ENCODE data around the gene EPN2. TPM values are rescaled to one million over a fixed set of nuclear protein-coding genes. Genes with fewer than 3 reads are reported as not detected.
"Not testable (repeated sequence)": the region's sequence is repeated elsewhere in the genome, so short reads cannot be mapped to it uniquely, and the experiment has no call there.

The EPN2 gene
- total and polyA plus RNA-seq, 9 donors: 18.2 to 36.4 (median 26.0) TPM

GRCh38 chr17:19215074-19215860 lies 21.9 kb upstream of the EPN2 start:
- not testable (repeated sequence) for H3K27me3 ChIP-seq (ENCODE audit: control insufficient read depth, insufficient read depth, low read length); H3K9me3 ChIP-seq (replicated peaks; ENCODE audit: control insufficient read depth, low read depth, low read length)
- WGBS (ENCODE audit: insufficient coverage): no CpG with 5 or more reads among the region's 67 CpGs

GRCh38 chr17:19216148-19216926 lies 20.8 kb upstream of the EPN2 start:
- H3K4me3 ChIP-seq (ENCODE audit: low read length); H3K9me3 ChIP-seq (replicated peaks; ENCODE audit: control insufficient read depth, low read depth, low read length); H3K27me3 ChIP-seq (ENCODE audit: control insufficient read depth, insufficient read depth, low read length); H3K27ac ChIP-seq (ENCODE audit: low read length); H3K4me1 ChIP-seq (ENCODE audit: control insufficient read depth, insufficient read depth, low read length); DNase-seq; H3K36me3 ChIP-seq (ENCODE audit: control insufficient read depth, insufficient read depth, low read length): not testable (repeated sequence)
- WGBS (ENCODE audit: insufficient coverage): no CpG with 5 or more reads among the region's 13 CpGs

More at GRCh38 chr17:19215074-19215860, 21.9 kb upstream of the EPN2 start:
- not testable (repeated sequence) for H3K27ac ChIP-seq (ENCODE audit: low read length); H3K4me3 ChIP-seq (ENCODE audit: low read length); H3K4me1 ChIP-seq (ENCODE audit: control insufficient read depth, insufficient read depth, low read length); H3K36me3 ChIP-seq (ENCODE audit: control insufficient read depth, insufficient read depth, low read length); DNase-seq

- H3K9me3 ChIP-seq (replicated peaks; ENCODE audit: control insufficient read depth, low read depth, low read length); H3K4me3 ChIP-seq (ENCODE audit: low read length); H3K27me3 ChIP-seq (ENCODE audit: control insufficient read depth, insufficient read depth, low read length); H3K4me1 ChIP-seq (ENCODE audit: control insufficient read depth, insufficient read depth, low read length); H3K36me3 ChIP-seq (ENCODE audit: control insufficient read depth, insufficient read depth, low read length); H3K27ac ChIP-seq (ENCODE audit: low read length); DNase-seq: not testable (repeated sequence)
- WGBS (ENCODE audit: insufficient coverage): no CpG with 5 or more reads among the region's 2 CpGs
Observed at GRCh38 chr17:19218914-19219313, 18.3 kb upstream of the EPN2 start.

GRCh38 chr17:19219384-19219783 lies 17.8 kb upstream of the EPN2 start:
- not testable (repeated sequence) for H3K27me3 ChIP-seq (ENCODE audit: control insufficient read depth, insufficient read depth, low read length); H3K9me3 ChIP-seq (replicated peaks; ENCODE audit: control insufficient read depth, low read depth, low read length); H3K36me3 ChIP-seq (ENCODE audit: control insufficient read depth, insufficient read depth, low read length); DNase-seq; H3K4me1 ChIP-seq (ENCODE audit: control insufficient read depth, insufficient read depth, low read length); H3K4me3 ChIP-seq (ENCODE audit: low read length); H3K27ac ChIP-seq (ENCODE audit: low read length)
- WGBS (ENCODE audit: insufficient coverage): no CpG with 5 or more reads among the region's 11 CpGs

DNA sequence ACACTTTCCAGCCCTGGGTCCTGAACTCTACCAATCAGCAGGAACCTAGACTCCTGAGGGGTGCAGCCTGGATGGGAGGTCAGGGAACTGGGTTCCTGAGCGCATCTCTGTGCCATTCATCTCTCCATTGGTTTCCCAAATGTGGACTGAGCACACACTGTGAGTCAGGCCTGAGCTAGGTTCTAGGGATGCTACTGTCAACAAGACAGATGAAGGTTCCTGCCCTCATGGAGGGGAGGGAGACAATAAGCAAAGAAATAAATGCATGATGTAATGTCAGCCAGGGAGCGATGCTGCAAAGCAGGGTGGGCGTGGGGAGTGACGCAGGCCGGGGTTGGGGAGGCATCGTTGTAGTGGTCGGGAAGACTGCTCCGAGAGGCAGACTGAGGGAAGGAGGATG lies 17.0 kb upstream of the EPN2 start:
- DNase-seq; H3K27ac ChIP-seq (ENCODE audit: low read length); H3K4me1 ChIP-seq (ENCODE audit: control insufficient read depth, insufficient read depth, low read length); H3K36me3 ChIP-seq (ENCODE audit: control insufficient read depth, insufficient read depth, low read length); H3K27me3 ChIP-seq (ENCODE audit: control insufficient read depth, insufficient read depth, low read length); H3K9me3 ChIP-seq (replicated peaks; ENCODE audit: control insufficient read depth, low read depth, low read length); H3K4me3 ChIP-seq (ENCODE audit: low read length): not testable (repeated sequence)
- no CpG with 5 or more reads among the region's 8 CpGs for WGBS (ENCODE audit: insufficient coverage)

DNA sequence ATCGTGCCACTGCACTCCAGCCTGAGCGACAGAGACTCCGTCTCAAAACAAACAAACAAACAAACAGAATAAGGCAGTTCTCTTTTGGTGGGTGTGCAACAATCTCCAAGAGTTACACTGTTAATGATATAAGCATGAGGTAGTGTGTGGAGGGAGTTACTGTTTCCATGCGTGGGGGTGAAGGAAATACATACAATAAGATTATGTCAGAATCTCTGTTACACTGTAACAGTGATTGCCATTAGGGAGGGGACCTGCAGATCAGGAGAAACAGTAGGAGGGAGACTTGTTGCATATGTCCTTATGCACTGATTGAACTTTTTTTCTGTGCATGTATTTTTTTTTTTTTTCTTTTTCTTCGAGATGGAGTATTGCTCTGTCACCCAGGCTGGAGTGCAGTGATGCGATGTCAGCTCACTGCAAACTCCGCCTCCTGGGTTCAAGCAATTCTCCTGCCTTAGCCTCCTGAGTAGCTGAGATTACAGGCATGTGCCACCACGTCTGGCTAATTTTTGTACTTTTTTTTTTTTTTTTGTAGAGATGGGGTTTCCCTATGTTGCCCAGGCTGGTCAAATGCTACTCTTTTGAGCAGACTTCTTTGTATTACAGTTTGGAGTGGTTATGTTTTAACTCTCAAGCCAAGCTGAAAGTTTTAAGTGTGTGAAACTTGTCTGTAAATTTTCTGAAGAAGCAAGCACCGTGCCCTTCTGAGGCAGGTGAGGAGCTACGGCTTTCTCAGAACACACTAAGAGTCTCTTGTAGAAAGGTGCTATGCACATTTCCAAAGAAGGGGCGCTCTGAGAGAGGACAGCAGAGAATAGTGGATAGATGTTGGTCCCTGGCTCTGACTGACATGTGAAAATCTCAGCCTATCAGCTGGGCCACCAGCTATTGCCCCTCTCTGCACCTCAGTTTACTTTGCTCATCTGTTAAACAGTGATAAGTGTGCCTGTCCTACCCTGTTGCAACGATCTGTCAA lies 10.3 kb upstream of the EPN2 start:
- H3K27me3 ChIP-seq (ENCODE audit: control insufficient read depth, insufficient read depth, low read length); H3K27ac ChIP-seq (ENCODE audit: low read length); H3K9me3 ChIP-seq (replicated peaks; ENCODE audit: control insufficient read depth, low read depth, low read length); H3K36me3 ChIP-seq (ENCODE audit: control insufficient read depth, insufficient read depth, low read length); DNase-seq; H3K4me3 ChIP-seq (ENCODE audit: low read length); H3K4me1 ChIP-seq (ENCODE audit: control insufficient read depth, insufficient read depth, low read length): not testable (repeated sequence)
- WGBS (ENCODE audit: insufficient coverage): no CpG with 5 or more reads among the region's 12 CpGs

DNA sequence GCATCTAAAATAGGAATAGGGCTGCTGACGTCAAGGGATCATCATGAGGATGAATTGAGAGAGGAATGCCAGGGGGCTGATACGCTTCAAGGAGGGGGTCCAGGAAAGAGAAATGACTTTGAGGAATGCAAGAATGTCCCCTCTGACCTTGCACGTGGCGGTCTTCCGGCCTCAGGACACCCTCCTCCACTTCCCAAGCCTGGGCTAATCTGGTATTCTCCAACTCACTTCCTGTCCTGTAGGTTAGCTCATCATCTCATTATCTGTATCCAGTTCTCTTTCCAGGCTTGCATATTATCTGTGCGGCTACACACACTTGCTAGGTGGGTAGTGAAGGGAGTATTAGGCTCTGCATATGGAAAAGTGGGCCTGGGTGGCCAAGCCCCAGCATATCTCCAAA lies 2.5 kb upstream of the EPN2 start:
- H3K4me3 ChIP-seq (ENCODE audit: low read length); H3K36me3 ChIP-seq (ENCODE audit: control insufficient read depth, insufficient read depth, low read length); DNase-seq; H3K4me1 ChIP-seq (ENCODE audit: control insufficient read depth, insufficient read depth, low read length); H3K27ac ChIP-seq (ENCODE audit: low read length); H3K27me3 ChIP-seq (ENCODE audit: control insufficient read depth, insufficient read depth, low read length); H3K9me3 ChIP-seq (replicated peaks; ENCODE audit: control insufficient read depth, low read depth, low read length): not testable (repeated sequence)
- WGBS (ENCODE audit: insufficient coverage): no CpG with 5 or more reads among the region's 6 CpGs

DNA sequence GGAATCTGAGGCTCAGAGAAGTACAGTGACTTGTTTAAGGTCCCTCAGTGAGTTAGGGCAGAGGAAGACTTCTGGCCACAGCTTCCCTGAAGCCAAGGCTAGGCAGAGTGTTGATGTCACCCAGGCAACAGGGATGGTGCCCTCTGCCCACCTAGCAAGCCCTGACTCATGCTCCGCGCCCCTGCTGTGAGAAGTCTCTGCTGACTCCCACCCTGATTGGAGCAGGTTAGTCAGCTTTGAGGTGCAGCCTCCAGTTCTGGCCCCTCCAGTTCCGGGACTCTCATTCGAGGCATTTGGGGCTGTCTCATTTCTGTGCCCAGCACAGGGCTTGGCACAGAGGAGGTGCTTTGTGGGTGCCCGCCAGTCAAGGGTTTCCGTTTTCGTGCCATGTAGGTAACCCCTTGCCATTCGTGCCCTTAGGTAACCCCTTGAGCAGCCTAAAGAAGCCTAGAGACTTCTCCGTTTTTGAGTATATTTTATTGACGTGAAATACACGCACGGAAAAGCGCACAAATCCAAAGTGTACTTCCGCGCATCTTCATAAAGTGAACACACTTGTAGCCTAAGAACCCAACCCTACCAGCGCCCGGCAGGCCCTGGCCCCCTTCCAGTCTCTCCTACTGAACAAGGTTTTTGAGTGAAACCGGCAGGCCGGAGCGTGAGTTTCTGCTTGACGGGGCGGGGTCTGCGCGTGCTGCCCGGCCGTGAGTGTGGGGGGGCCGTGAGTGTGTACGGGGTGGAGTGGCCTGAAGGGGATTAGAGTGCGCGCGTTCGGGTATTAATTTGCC lies 621 bp upstream of the EPN2 start:
- H3K27me3 ChIP-seq (ENCODE audit: control insufficient read depth, insufficient read depth, low read length); H3K4me3 ChIP-seq (ENCODE audit: low read length); H3K9me3 ChIP-seq (replicated peaks; ENCODE audit: control insufficient read depth, low read depth, low read length); H3K27ac ChIP-seq (ENCODE audit: low read length); H3K36me3 ChIP-seq (ENCODE audit: control insufficient read depth, insufficient read depth, low read length); DNase-seq; H3K4me1 ChIP-seq (ENCODE audit: control insufficient read depth, insufficient read depth, low read length): not testable (repeated sequence)
- WGBS (ENCODE audit: insufficient coverage): no CpG with 5 or more reads among the region's 32 CpGs

GRCh38 chr17:19237389-19238166 lies 412 bp downstream of the EPN2 start:
- Histone ChIP-seq H3K4me1 (ENCODE audit: control insufficient read depth, insufficient read depth, low read length) (peaks cover 5% of the 10 kb centered on the region), H3K27me3 (ENCODE audit: control insufficient read depth, insufficient read depth, low read length) (no peaks in the 10 kb centered on the region), H3K27ac (ENCODE audit: low read length) (peak overlapping the region; percentile 67), H3K9me3 (replicated peaks; ENCODE audit: control insufficient read depth, low read depth, low read length) (no peaks in the 10 kb centered on the region), H3K36me3 (ENCODE audit: control insufficient read depth, insufficient read depth, low read length) (peaks cover 4% of the 10 kb centered on the region), H3K4me3 (ENCODE audit: low read length) (peak overlapping the region; percentile 98)
- peak; percentile 60 for DNase-seq
- WGBS (ENCODE audit: insufficient coverage): under 1% methylated on average over 49 of the region's 60 CpGs

Data from muscle of leg (tissue), 11 donors.